Measurements from ENCODE around the gene ABL1.
"Not testable (repeated sequence)": the region's sequence is repeated elsewhere in the genome, so short reads cannot be mapped to it uniquely, and the experiment has no call there.

Gene ABL1

GRCh38 chr9:130834371-130835336, at the start of gene ABL1:
TSS of gene ABL1 (plus strand) at chr9:130835254. CDS start at chr9:130835447, 193 bp downstream.
- DNase-seq: peak; percentile 76

DNA sequence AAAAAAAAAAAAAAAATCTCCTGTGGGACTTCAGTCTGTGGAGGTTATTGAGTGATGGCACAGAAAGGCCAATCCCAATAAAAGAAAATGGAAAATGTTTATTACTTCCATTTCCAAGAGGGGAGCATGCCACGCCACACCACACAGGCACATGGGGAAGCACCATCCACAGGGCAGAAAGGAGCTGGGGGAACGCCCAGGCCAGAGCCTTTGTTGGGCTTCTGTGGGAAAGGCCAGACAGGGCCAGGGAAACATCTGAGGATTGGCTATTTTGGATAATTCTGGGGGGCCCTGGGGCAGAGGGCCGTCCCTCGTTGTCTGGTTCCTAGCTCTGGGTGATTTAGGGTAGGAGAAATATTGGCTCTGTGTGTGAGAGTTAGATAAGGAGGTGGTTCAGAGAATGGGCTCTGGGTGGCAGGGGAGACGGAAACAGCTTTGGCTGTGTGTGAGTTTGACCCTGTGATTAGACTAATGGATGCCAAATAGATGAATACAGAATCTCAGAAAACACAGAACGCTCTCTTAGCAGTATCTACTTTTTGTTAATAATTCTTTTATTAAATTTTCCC, 49.0 kb upstream of the ABL1 start:
- DNase-seq: no peak

- DNase-seq: no peak
Observed at GRCh38 chr9:130786526-130786925, 48.5 kb upstream of the ABL1 start.

DNA sequence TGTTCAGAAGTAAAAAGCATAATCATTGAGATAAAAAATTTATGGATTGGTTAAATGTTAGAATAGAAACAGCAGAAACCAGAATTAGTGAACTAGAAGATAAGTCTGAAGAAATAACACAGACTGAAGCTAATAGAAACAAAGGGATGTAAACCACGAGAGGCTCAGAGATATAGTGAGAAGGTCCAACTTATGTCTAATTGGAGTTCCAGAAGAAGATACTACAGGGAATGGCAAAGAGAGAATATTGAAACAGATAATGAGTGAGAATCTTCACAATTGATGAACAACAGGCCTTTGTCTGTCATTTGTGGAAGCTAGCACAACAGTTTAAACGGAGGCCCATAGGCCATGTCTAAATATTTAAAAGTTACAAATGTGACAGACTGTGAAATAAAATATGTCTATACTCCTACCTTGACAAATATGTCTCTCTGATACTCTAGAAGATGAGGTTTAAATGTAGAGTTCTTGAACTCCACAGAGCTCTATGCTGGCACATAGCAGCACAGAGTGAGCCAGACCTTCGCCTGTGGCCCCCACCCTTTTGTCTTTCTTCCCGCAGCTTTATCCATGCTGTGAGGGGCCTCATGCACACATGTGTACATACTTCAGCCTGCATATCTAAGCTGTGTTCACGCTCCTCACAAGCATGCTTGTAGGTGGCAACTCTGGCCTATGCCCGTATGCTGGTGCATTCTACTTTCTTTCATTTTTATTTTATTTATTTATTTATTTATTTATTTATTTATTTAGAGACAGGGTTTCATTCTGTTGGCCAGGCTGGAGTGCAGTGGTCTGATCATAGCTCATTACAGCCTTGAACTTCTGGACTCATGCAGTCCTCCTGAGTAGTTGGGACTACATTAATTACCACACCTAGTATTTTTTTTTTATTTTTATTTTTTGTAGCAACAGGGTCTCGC, 45.0 kb upstream of the ABL1 start:
- no peak for DNase-seq

DNA sequence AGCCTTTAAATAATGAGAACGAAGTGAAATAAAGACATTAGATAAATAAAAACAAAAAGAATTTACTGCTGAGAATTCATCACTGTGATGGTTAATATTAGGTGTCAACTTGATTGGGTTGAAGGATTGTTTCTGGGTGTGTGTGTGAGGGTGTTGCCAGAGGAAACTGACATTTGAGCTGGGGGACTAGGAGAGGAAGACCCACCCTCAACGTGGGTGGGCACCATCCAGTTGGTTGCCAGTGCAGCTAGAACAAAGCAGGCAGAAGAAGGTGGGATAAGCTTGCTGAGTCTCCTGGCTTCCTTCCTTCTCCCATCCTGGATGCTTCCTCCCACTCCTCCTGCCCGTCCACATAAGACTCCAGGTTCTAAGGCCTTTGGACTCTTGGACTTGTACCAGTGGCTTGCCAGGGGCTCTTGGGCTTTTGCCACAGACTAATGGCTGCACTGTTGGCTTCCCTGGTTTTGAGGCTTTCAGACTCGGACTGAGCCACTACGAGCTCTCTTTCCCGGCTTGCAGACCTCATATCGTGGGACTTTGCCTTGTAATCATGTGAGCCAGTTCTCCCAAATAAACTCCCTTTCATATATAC, 43.7 kb upstream of the ABL1 start:
- no peak for DNase-seq

- no peak for DNase-seq
Observed at GRCh38 chr9:130793589-130793988, 41.5 kb upstream of the ABL1 start.

GRCh38 chr9:130794021-130794420, 41.0 kb upstream of the ABL1 start:
- not testable (repeated sequence) for DNase-seq

GRCh38 chr9:130794423-130794822, 40.6 kb upstream of the ABL1 start:
- DNase-seq: peak; percentile 67

DNA sequence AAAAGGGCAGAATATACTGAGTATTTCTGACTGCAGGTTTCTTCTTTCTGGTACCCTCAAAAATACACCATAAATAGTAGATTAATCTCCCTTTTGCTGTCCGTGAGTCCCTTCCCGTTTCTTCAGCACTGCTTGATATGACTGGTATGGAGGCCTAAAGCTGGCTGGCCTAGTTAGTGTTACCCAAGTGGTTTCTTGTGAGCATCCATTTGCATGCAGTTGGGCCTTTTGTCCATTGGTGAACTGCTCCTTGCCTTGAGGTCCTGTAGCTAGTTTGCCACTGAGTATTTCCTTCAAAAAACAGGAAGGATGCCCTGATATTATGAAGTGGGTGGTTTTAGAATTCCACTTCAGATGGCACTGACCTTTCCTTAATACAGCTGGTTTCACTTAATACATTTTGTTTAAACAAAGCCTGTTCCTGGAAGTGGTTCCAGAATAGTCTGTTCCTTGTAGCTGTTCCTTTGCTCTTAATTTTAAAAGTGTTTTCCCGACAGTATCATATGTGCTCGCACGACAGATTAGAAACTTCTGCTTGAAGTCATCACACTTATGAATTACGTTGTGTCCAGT, 40.0 kb upstream of the ABL1 start:
- DNase-seq: no peak

GRCh38 chr9:130803116-130803515, 31.9 kb upstream of the ABL1 start:
- not testable (repeated sequence) for DNase-seq

DNA sequence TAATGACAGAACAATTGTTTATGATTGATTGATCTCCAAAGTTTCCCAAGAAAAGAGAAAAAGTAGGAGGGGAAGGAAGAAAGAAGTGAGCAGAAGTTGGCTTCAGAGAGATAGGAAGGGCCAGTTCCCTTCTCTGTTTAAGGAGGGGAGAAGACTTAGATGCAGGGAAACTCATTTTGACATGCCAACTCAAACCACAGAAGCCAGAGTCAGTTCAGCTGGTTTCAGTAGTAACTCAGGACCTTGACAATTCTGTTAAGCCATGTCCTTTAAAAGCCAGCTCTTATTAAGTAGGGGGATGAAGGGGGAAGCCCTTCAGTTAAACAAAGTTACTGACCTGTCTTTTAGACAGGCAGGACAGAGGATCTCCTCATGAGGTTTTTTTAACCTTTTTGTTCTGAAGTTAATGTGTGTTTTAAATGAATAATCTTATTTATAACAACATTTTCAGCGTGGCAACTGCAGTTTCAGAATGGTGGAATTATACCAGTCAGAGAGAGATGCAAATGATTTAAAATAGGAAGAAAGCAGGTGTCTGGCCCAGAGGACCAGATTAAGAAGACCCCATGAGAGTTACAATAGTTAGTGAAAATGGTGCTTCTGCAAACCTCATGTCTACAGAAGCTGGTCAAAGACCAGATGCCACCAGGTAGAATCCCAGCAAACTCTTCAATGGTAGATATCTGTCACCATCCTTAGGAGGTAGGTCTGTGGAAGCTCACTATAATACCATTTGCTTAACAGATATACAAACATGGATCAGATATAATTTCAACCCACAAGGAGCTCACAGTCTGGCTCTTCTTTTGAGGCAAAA, 29.3 kb upstream of the ABL1 start:
- no peak for DNase-seq

GRCh38 chr9:130806327-130806716, 28.7 kb upstream of the ABL1 start:
- DNase-seq: no peak

- DNase-seq: no peak
Observed at GRCh38 chr9:130810609-130811136, 24.4 kb upstream of the ABL1 start.

- no peak for DNase-seq
Observed at GRCh38 chr9:130815242-130815808, 19.7 kb upstream of the ABL1 start.

DNA sequence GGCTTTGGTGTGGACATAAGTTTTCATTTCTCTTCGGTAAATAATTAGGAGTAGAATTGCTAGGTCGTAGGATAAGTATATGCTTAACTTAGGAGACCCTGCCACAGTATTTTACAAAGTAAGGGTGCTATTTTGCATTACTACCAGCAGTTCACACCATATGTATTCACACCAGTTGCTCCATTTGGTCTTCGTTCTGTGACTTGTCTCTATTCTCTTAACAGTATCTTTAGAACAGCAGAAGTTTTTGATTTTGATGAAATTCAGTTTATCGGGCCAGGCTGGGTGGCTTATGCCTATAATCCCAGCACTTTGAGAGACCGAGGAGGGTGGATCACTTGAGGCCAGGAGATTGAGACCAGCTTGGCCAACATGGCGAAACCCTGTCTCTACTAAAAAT, 17.1 kb upstream of the ABL1 start:
- DNase-seq: no peak

- no peak for DNase-seq
Observed at GRCh38 chr9:130820135-130820738, 14.8 kb upstream of the ABL1 start.

- DNase-seq: peak; percentile 40
Observed at GRCh38 chr9:130823435-130823834, 11.6 kb upstream of the ABL1 start.

DNA sequence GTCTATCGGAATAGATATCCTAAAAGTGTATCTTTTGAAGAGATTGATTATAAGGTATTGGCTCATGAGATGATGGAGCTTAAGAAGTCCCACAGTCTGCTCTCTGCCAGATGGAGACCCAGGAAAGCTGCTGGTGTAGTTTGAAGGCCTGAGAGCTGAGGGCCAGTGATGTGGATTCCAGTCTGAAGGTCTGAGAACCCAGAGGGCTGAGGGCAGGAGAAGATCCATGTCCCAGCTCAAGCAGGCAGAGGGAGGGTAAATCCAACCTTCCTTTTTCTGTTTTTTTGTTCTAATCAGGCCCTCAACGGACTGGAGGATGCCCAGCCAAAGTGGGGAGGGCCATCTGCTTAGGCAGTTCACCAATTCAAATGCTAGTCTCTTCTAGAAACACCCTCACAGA, 11.0 kb upstream of the ABL1 start:
- no peak for DNase-seq

- peak; percentile 87 for DNase-seq
Observed at GRCh38 chr9:130824643-130825350, 10.3 kb upstream of the ABL1 start.

DNA sequence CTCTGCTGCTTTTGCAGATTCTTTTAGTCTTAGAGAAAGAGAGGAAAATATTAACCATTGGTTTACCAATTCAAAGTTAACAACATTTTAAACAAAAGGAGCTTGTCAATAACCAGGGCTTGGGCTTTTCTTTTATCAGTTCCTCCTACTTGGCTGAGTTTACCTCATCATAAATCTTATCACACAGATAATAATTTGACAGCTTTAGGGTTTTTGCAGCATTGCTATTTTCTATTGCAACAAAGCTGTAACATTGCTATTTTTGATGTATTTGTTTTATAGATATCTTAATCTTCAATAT, 9.8 kb upstream of the ABL1 start:
- no peak for DNase-seq

Data from fibroblast of skin of right quadriceps (primary cell).